ENCODE measurements around the gene ANKRD63.
A peak's percentile ranks its signal among the peaks of the same experiment; 100 is the strongest.

Gene ANKRD63
- 0 to 0.11 (median 0.04) reads per million in 3 experiments for total RNA-seq

GRCh38 chr15:40282869-40283614, at the start of gene ANKRD63:
ANKRD63 (minus strand) TSS chr15:40283064; CDS start chr15:40282586, 478 bp downstream.
- DNase-seq = peak; percentile 21

DNA sequence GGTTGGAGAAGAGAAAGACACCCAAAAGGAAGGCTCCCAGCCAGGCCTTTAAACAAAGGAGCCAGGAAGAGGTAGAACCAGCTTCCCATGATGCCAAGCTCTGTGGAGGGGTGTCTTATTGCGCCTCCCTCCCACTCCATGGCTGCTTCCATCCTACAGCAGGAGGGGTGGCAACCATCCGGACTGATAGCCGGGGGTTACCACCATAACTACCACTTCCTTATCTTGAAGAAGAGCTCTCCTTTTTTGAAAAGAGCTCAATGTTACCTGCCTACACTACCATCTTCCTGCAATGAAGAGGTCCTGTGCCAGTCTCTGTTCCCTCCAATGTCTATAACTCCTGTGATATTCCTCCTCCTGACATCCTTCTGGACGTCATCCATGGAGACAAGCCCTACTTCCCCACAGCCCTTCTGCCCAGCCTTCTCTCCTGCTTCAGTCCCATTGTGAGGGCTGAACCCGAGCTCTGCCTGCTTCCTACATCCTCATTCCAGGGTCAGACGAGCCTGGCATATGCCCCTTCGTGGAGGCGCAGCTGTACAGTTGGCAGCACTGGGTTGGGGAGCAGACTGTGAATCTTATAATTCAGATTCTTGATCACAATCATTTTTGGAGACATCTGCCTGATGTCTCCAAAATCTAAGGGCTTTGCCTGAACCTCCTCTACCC, 49.4 kb upstream of the ANKRD63 start:
- DNase-seq = no peak

DNA sequence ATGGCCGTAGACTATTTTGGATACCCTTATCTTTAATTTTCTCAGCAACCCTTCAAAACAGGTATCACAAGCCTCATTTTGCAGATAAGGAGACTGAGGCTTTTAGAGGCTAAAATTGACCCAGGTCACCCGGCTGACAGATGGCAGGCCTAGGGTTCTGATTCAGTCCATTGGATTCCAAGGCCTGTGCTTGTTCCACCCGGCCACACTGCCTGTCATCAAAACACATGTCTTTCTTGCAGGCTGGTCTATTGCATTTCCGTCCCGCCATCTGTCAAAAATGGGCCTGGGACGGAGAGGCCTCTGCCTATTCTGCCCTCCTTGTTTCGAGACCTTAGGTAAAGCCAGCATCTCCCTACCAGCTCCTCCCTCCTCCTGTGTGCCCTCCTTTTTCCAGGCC, 48.8 kb upstream of the ANKRD63 start:
- DNase-seq = no peak

DNA sequence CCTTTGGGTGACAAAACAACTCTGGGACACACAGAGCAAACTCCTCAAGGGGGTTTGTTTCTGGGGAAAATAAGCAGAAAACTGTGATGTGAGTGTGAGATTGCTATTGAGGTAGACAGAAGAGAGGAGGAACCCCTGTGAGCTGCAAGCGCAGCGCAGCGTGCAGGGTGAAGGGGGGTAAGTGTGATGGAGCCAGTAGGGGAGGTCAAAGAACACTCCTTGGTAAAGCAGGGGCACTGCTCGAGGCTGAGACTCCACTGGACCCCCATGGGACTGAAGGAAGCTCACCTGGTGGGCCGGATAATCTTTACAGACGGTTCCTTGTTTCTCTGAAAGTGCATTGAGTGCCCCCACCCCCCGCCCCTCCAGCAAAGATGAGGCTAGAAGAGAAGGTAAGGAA, 48.2 kb upstream of the ANKRD63 start:
- DNase-seq = no peak

- DNase-seq = no peak
Observed at GRCh38 chr15:40330368-40330836, 47.5 kb upstream of the ANKRD63 start.

DNA sequence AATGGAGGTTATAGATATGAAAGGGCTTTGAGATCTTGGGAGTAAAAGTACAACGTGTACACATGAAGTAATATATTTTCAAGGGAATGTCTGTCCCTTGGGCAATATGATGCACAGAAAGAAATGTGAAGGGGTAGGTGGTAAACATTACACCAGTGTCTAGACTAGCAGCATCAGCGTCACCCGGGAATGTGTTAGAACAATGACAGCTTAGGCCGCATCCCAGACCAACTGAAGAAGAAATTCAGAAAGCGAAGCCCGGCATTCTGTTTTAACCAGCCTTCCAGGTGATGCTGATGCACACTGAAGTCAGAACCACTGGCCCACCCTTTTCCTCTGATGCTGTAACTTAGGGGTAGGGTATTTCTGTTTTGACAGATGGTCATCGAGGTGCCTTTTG, 46.9 kb upstream of the ANKRD63 start:
- DNase-seq = no peak

DNA sequence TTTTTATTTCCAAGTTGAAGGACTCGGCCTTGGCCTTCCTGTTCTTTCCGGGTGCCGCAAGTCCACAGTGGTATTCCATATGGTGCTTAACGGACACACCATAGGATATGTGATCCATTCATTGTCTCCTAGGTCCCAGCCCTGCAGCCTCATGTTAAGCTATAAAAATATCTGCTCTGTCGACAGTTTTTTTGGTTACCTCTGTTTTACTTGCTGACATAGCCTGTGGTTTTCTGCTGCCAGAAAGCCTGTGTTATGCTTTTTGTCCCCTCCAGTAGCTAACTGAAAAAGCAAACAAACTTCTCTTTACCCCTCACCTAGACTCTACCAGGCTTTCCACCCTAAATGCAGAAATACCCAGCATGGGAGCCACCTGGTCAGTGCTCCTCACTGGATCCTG, 45.9 kb upstream of the ANKRD63 start:
- DNase-seq = no peak

DNA sequence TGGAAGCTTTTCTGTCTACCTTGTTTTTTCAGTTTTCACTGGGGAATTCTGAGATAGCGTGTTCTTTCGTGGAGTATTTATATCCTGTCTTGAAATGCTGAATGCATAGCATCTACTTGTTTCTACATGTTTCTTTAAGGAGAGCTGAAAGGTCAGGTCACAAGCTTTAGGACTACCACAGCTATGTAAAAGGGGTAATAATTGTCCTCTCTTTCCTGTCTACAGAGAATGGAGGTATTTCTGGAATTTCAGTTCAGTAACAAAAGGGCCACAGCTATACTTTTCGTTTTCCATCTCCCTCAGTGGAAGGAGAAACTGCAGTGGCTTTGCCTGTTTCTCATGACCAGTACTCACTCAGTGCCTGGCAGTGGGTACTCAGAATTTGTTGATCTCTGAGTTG, 45.3 kb upstream of the ANKRD63 start:
- DNase-seq = no peak

- DNase-seq = no peak
Observed at GRCh38 chr15:40327457-40327856, 44.6 kb upstream of the ANKRD63 start.

DNA sequence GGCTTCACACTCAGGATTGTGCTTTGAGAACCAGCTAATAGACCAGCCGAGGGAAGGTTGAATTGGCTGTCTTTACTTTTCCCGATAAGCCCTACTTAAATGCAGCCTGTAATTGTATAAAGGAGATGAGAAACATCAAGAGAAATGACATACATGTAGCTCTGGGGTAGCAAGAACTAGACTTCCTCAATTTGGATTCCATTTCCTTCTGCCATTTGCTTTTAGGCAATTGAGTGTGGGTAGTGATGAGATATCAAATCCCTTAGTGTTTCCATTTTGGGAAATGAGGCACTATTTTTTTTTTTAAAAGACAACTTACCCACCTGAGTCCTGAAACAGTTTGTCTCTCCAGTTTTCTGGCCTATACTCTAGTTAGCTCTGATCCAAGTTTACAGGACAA, 42.8 kb upstream of the ANKRD63 start:
- DNase-seq = no peak

GRCh38 chr15:40325188-40325587, 42.3 kb upstream of the ANKRD63 start:
- no peak for DNase-seq

GRCh38 chr15:40323953-40324937, 41.4 kb upstream of the ANKRD63 start:
- DNase-seq = no peak

GRCh38 chr15:40323239-40323952, 40.5 kb upstream of the ANKRD63 start, which contains the start of gene INAFM2:
INAFM2 (plus strand) TSS chr15:40323692; CDS start chr15:40324056, 364 bp downstream.
- DNase-seq = peak; percentile 86

DNA sequence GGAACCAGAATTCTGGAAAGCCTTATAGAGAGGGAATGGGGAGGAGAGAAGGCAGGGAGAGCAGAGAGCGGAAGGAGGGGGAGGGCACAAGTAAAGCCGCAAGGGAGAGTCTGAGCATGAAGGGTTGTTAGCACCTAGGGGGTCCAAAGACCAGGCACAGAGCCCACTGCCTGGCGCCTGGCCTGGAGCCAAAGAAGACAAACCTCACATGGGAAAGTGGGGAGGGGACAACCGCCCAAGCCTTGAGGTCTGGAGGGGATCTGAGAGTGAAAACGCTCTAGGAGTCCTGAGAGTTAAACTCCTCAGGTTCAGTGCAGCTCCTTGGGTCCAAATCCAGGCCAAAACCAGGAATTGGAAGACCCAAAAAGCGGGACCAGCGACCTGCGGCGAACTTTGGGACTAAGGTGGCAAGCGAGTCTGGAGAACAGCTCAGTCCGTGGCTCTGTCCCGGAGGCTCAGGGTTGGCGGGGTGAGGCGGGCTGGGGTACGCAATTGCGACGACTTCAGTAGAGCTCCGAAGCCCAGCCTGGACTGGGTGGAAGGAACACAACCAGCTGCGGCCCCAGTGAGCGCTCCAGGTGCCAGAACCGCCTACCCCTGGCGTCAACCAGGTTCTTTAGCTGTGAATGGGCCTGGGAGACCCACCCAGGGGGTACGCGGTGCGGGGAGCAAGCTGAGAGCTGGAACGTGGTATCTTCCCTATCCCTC, 39.8 kb upstream of the ANKRD63 start:
- DNase-seq = no peak

GRCh38 chr15:40320931-40321371, 38.1 kb upstream of the ANKRD63 start:
- DNase-seq = peak; percentile 62

DNA sequence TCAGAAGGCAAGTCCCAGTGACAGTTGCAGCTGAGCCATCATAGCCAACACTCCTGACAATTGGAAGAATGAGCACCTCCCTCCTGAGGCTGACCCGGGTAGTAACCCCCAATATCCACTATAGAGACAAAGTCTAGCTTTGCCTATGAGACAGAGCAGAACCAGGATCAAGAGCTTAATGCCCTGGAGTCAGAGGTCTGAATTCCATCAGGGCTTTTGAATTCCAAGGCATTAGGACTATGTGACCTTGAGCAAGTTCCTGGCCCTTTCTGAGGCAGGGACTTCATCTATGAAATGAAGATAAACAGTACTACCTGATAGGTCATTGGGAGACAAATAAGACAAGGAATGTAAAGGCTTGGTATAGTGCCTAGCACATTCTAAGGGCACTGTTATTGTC, 37.5 kb upstream of the ANKRD63 start:
- no peak for DNase-seq

DNA sequence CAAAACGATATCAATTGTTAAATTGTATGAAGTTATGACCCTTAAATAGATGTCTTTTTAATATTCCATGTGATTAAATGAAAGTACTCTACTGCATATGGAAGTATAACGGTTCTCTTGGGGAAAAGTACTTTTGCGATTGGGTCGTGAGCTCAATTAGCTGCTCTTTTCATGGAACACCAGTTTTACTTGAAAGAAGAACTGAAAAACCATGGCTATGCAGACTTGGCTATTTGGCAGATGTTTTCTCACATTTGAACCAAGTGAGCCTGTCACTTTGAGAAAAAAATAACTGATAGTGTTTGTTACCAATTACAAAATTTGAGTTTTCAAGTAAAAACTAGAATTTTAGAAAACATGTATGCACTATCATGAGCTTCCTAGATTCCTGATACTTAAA, 34.7 kb upstream of the ANKRD63 start:
- DNase-seq = no peak

DNA sequence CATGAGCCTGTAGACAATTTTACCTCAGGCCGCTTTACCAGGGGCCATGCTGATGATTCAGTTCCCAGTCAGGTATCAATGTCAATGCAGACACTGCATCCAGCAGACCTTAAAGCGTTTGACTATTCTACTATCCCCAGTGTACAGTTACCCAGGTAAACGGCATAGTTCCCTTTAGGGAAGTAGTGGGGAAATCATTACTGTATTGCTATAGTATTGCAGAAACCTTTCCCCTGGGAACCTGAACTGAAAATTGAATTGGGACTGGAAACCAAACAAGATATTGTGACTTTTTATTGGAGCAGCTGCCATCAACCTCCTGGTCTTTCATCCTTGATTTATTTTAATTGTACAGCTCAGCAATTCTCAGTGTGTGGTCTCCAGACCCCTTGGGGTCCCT, 34.1 kb upstream of the ANKRD63 start:
- DNase-seq = no peak

- DNase-seq = no peak
Observed at GRCh38 chr15:40314723-40315276, 31.9 kb upstream of the ANKRD63 start.

GRCh38 chr15:40313531-40314398, 30.9 kb upstream of the ANKRD63 start:
- DNase-seq = no peak
